KG1 (cell line): ENCODE measurements around the gene ADAM23.
"Not testable (repeated sequence)": the region's sequence is repeated elsewhere in the genome, so short reads cannot be mapped to it uniquely, and the experiment has no call there.

Experiments
- DNase-seq: peaks from one replicate; lab custom pipeline; 2025; lab: John Stamatoyannopoulos, UW

ADAM23 gene

DNA sequence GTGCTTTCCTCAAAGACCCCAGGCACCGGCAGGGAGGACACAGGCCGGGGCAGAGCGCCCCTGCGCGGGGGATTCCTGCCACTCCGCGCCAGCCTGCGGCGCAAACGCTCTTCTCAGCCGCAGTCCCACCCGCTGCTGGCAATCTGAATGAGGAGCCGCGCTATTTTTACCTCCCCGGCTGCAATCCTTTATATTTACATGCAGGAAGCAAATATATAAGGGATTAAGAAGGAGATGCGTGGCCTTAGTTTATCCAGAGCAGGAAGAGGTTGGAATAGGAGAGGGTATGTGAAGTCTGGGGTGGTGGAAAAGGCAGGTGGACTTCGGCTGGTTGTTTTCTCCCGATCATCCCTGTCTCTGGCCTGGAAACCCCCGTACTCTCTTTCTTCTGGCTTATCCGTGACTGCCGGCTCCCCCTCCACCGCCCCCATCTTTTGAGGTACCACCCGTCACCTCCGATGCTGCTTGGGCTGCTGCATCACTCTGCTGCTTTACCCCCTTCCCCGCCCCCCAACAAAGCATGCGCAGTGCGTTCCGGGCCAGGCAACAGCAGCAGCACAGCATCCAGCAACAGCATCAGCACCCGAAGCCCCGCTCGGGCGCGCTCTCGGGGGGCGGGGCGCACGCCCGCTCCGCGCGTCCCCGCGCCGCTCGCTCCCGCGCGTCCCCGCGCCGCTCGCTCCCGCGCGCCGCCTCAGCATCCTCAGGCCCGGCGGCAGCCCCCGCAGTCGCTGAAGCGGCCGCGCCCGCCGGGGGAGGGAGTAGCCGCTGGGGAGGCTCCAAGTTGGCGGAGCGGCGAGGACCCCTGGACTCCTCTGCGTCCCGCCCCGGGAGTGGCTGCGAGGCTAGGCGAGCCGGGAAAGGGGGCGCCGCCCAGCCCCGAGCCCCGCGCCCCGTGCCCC is at the start of gene ADAM23:
ADAM23 (plus strand) TSS at position 700 of the 902 bp plus-strand sequence. CDS start 335 bp downstream, outside the sequence.
- DNase-seq: no peak

DNA sequence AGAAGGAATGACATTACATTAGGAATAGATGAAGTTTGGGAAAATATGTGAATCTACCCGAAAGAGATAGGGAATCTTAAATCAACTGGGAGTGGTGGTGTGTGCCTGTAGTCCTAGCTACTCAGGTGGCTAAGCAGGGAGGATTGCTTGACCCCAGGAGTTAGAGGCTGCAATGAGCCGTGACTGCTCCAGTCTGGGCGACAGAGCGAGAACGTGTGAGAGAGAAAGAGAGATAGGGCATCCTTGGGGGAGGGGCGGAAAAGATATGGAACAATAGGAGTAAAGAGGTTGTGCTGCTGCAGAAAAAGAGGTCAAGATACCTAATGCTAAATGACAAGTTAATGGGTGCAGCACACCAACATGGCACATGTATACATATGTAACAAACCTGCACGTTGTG is 47.1 kb upstream of the ADAM23 start:
- no peak for DNase-seq

- not testable (repeated sequence) for DNase-seq
Observed at GRCh38 chr2:206402956-206403569, 40.3 kb upstream of the ADAM23 start.

DNA sequence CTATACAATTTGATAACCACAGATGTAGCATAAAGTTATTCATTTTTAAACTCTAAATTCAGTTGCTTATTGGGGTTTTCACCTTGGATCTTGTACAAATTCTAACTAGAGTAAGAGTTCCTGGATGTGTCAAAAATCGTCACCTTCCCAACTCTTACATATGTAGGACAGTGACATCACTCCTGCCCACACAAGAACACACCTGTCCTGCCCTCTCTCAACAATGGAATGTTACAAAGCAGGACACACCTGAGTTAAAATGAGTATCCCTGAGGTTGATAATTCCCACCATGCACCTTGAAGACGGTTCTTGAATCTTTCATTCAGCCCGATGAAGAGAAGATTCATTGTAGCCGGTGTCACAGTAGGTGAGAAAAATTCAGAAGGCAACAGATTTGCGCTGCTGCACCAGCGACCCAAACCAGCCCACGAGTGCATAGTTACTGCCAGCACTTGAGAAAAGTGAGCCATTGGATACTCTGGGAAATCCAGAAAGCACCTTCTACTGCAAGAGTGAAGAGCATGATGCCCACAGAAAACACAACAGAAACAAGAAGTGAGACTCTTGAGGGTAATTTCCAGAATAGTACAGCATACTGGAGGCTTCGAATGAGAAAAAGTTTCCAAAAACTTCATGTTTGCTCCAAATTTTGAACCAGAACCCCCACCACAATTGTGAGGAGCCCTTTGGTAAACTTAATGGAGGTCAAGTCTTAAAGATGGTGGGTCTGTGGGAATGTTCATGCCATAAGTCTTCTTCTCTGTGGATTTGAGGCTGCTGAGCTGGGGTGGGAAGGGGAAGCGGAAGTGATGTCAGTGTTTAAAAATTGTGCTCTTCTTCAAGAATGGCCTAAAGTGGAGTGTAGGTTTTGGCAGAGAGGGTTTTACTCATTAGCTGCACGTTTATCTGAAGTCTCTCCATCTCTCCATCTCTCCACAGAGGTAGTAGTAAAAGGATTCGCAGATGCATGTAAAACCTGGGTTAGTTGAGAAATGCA is 34.7 kb upstream of the ADAM23 start:
- no peak for DNase-seq

GRCh38 chr2:206410714-206411113 is 32.6 kb upstream of the ADAM23 start:
- DNase-seq: no peak

DNA sequence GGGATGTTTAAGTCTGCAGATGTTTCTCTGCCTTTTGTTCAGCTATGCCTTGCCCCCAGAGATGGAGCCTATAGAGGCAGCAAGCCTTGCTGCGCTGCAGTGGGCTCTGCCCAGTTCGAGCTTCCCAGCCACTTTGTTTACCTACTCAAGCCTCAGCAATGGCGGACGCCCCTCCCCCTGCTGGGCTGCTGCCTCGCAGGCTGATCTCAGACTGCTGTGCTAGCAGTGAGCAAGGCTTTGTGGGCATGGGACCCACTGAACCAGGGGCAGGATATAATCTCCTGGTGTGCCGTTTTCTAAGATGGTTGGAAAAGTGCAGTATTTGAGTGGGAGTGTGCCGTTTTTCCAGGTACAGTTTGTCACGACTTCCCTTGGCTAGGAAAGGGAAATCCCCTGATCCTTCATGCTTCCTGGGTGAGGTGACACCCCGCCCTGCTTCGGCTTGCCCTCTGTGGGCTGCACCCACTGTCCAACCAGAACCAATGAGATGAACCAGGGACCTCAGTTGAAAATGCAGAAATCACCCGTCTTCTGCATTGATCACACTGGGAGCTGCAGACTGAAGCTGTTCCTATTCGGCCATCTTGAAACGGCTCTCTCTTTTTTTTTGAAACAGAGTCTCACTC is 27.6 kb upstream of the ADAM23 start:
- no peak for DNase-seq

DNA sequence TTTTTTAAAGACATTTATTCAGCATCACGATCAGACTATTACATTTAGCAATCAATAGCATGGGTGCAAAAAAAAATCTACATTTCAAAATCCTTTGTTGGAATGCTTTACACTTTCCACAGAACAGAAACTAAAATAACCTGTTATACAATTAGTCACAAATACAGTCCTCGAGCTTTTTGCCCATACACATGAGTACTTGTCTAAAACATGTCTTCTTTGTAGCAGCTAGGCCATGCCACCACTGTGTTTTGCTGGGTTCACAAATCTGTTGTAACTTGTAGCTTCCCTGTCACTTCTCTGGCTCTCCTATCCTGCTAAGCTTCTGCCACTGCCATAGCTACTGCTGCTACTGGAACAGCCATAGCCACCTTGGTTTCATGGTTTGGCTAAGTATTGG is 24.4 kb upstream of the ADAM23 start:
- no peak for DNase-seq

GRCh38 chr2:206420721-206421120 is 22.6 kb upstream of the ADAM23 start:
- no peak for DNase-seq

DNA sequence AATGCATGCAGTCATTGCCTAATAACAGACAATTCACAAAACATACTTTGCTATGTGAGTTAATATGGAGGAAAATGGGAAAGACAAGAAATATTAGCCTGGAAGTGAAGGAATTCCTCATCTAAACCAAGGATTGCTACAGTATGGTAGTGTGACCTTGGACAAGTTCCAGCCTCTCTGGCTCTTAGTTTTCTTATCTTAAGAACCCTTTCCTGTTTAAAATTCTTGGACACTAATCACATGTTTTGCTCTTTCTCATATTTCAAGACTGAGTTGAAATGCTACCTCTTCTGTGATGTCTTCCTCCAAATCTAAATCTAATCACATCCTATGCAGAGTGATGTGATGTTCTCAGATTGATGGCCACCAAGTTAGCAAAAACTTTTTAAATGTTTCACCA is 20.8 kb upstream of the ADAM23 start:
- no peak for DNase-seq

- DNase-seq: no peak
Observed at GRCh38 chr2:206423147-206423546, 20.2 kb upstream of the ADAM23 start.

DNA sequence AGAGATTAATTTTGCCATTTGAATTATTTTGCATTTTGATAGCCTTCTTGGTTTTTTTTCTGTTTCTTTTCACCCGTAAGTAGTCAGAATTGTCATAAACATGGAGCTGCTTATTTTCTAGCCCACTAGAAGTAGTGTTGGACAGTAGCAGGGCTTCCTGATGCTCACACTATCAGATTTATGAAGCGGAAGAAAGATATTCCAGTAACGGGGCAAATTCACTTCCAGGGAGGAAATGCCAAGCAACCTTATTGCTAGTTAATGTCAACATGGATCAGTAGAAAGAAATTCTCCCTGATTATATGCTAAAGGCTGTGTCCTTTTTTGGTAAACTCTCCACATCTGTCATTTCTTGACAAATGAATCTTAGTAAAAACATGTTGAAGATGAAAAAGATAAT is 19.2 kb upstream of the ADAM23 start:
- DNase-seq: no peak

DNA sequence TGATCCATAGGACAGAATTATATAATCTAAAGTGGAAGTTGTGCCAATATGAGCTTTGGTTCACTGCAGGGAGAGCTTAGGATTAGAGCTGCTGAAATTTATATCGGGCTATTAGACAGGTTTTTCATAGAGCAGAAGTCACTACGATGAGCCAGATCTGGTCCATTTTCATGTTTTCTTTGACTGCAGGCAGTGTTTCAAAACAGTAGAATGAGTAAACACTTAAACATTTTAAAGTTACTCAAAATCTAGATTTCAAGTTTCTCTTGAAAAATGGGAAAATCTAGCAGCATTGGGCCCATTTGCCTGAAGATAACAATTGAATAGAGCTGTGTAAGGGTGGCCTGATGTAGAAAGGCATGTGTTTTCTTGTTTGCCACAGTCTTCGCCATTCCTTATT is 14.5 kb upstream of the ADAM23 start:
- no peak for DNase-seq

DNA sequence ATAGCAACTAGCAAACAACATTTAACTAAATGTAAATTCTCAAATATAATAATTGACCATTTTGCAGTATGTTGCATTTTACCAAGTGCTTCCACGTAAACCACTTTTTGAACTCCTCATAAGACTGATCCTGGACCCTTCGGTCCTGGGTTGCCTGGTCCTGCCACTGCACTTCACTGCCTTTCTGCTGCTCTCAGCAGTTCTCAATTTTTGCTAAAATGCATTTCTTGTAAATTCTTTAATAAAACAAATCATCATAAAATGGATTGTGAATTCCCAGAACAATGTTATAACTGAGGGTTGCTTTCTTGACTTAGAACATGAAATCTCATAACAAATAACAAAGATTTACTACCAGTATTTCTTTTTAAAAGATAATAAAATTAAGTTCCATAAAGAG is 12.9 kb upstream of the ADAM23 start:
- DNase-seq: no peak

- DNase-seq: no peak
Observed at GRCh38 chr2:206431439-206431838, 11.9 kb upstream of the ADAM23 start.

GRCh38 chr2:206432193-206433082 is 10.9 kb upstream of the ADAM23 start:
- DNase-seq: no peak

GRCh38 chr2:206433190-206433589 is 10.1 kb upstream of the ADAM23 start:
- no peak for DNase-seq

- no peak for DNase-seq
Observed at GRCh38 chr2:206433686-206434085, 9.6 kb upstream of the ADAM23 start.

GRCh38 chr2:206435742-206436141 is 7.6 kb upstream of the ADAM23 start:
- DNase-seq: no peak

DNA sequence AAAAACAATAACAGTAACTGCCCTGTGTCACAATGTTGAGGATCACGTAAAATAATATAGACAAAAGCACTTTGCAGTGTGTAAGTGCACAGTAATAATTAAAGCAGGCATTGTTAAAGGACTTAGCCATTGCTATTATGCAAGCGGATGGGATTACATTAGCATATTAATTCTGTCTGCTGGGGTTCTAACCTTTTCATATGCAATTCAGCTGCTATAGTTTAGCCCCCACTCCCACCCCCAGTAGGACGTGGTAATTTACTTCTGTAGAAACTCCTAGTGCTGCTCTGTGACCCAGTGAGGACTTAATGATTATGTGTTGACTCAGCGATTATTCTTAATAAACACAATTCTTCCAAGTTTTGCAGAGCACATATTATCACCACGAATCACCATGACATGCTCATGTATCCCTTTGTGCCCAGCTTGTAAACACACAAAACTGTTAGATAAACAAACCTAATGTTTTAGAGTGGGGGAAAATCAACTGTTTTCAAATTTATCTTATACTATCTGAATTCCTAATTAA is 5.1 kb upstream of the ADAM23 start:
- no peak for DNase-seq

DNA sequence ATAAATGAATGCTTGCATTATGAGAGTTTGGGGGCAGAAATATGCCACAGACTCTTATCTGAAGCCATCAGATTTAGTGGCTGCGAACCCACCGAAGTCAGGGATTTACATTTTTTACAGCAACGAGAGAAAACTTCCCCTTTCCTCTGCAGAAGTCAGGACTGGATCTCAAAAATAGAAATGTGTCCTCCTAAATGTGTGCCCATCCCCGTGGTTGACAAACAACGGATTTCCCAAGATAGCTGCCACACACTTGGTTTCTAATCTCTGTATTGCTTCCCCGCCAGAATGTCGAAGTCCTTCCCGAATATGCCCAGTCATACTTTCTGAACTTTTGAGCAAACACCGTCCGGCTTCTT is 879 bp upstream of the ADAM23 start:
- no peak for DNase-seq
